IMR-90 (cell line): ENCODE data around the gene LACC1.

Experiments used
- BHLHE40 ChIP-seq: fragments of 150-350 bp; IDR thresholded peaks from 2 replicates; pipeline ENCODE4 v1.6.1; 2016; ENCODE audit warnings: mild to moderate bottlenecking, low read depth, low read length
- CEBPB ChIP-seq: IDR thresholded peaks from 2 replicates; pipeline ENCODE4 v1.6.1; 2012; ENCODE audit warnings: low read depth, low read length, improper control_type of control experiment
- CHD1 ChIP-seq: IDR thresholded peaks from 2 replicates; pipeline ENCODE4 v1.6.1; 2012; ENCODE audit warnings: low read depth, low read length, improper control_type of control experiment
- FOS ChIP-seq: fragments of 150-350 bp; IDR thresholded peaks from 2 replicates; pipeline ENCODE4 v1.6.1; 2016; ENCODE audit warnings: low read depth, low read length
- MAFK ChIP-seq: IDR thresholded peaks from 2 replicates; pipeline ENCODE4 v1.6.1; 2012; ENCODE audit warnings: low read depth, low read length, improper control_type of control experiment
- MAZ ChIP-seq: IDR thresholded peaks from 2 replicates; pipeline ENCODE4 v1.6.1; 2012; ENCODE audit warnings: low read depth, mild to moderate bottlenecking, low read length, improper control_type of control experiment, moderate library complexity, borderline replicate concordance
- MXI1 ChIP-seq: IDR thresholded peaks from 2 replicates; pipeline ENCODE4 v1.6.1; 2012; ENCODE audit warnings: low read depth, mild to moderate bottlenecking, low read length, moderate library complexity, borderline replicate concordance
- NFE2L2 ChIP-seq: fragments of 150-350 bp; IDR thresholded peaks from 2 replicates; pipeline ENCODE4 v1.6.1; 2016; ENCODE audit warnings: low read depth, mild to moderate bottlenecking, low read length
- POLR2A ChIP-seq: IDR thresholded peaks from 2 replicates; pipeline ENCODE4 v1.6.1; 2012; ENCODE audit warnings: mild to moderate bottlenecking, low read depth, low read length
- RAD21 ChIP-seq: IDR thresholded peaks from 2 replicates; pipeline ENCODE4 v1.6.1; 2012; ENCODE audit warnings: low read length, improper control_type of control experiment
- RCOR1 ChIP-seq: IDR thresholded peaks from 2 replicates; pipeline ENCODE4 v1.6.1; 2012; ENCODE audit warnings: mild to moderate bottlenecking, low read length, improper control_type of control experiment; ENCODE audit not compliant: insufficient replicate concordance
- RFX5 ChIP-seq: IDR thresholded peaks from 2 replicates; pipeline ENCODE4 v1.8.0; 2012; ENCODE audit warnings: low read depth, mild to moderate bottlenecking, low read length, moderate library complexity
- USF2 ChIP-seq: fragments of 150-350 bp; IDR thresholded peaks from 2 replicates; pipeline ENCODE4 v1.6.1; 2017; ENCODE audit warnings: mild to moderate bottlenecking, antibody characterized with exemption, low read length, low read depth
- TF ChIP-seq, protein P1 (sequence below): conservative IDR thresholded peaks from 2 replicates; pipeline ENCODE4 v1.5.1; 2012; ENCODE audit warnings: mild to moderate bottlenecking, low read depth, low read length, improper control_type of control experiment

DNA sequence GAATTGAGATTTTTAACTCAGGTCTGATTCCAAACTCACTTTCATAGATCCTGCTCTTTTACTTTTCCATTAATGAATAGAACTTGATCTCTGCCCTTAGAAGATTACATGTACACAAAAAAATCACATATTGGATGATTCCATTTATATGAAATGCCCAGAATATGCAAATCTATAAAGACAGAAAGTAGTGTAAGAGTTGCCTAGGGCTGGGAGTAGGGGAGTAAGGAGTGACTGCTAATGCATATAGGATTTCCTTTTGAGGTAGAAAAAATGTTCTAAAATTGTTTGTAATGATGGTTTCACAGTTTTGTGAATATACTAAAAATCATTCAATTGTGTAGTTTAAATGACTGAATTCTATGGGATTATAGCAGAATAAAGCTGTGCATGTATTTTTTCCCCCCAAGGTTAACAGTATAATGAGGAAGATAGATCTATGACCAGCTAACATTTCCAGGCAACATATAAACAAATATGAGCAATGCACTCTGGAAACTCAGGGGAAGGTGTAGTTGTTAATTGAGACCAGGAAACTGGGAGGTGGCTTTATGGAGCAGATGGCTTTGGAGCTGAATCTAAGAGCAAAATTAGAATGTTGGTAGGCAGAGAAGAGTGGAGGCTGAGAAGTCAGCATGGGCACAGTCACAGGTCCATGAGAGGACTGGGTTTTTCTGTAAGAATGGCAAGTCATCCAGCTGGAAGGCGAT, 41.4 kb downstream of the LACC1 start:
- TF ChIP-seq POLR2A (no peak), RAD21 (no peak), USF2 (no peak), MAFK (no peak), CEBPB (no peak), RFX5 (no peak), MXI1 (no peak), FOS (no peak), CHD1 (no peak), MAZ (no peak), NFE2L2 (no peak), RCOR1 (no peak), BHLHE40 (no peak)
- TF ChIP-seq, protein P1, sequence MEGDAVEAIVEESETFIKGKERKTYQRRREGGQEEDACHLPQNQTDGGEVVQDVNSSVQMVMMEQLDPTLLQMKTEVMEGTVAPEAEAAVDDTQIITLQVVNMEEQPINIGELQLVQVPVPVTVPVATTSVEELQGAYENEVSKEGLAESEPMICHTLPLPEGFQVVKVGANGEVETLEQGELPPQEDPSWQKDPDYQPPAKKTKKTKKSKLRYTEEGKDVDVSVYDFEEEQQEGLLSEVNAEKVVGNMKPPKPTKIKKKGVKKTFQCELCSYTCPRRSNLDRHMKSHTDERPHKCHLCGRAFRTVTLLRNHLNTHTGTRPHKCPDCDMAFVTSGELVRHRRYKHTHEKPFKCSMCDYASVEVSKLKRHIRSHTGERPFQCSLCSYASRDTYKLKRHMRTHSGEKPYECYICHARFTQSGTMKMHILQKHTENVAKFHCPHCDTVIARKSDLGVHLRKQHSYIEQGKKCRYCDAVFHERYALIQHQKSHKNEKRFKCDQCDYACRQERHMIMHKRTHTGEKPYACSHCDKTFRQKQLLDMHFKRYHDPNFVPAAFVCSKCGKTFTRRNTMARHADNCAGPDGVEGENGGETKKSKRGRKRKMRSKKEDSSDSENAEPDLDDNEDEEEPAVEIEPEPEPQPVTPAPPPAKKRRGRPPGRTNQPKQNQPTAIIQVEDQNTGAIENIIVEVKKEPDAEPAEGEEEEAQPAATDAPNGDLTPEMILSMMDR = no peak
